MM.1S (cell line): ENCODE data around the gene SYTL2.

Experiments used
- DNase-seq: peaks from one replicate; pipeline ENCODE4 v3.0.0-alpha.2; 2015
- H2AFZ ChIP-seq: fragments of 300-600 bp; sonication (generic); 2 replicates; pipeline ENCODE4 v1.6.0; 2016; ENCODE audit warnings: antibody characterized with exemption, low read length
- H3F3A ChIP-seq: fragments of 300-600 bp; sonication (generic); 2 replicates; pipeline ENCODE4 v1.6.1; 2016; ENCODE audit warnings: mild to moderate bottlenecking, antibody characterized with exemption, low read length, moderate library complexity, mixed read lengths; ENCODE audit not compliant: insufficient read depth
- H3K27ac ChIP-seq: fragments of 300-600 bp; sonication (generic); 2 replicates; pipeline ENCODE4 v1.5.1; 2016; ENCODE audit warnings: mild to moderate bottlenecking, low read length
- H3K27me3 ChIP-seq: fragments of 300-600 bp; sonication (generic); replicated peaks from 2 replicates; pipeline ENCODE4 v1.6.0; 2016; ENCODE audit warnings: low read length; ENCODE audit not compliant: insufficient read depth
- H3K36me3 ChIP-seq: fragments of 300-600 bp; sonication (generic); replicated peaks from 2 replicates; pipeline ENCODE4 v1.6.1; 2016; ENCODE audit warnings: mild to moderate bottlenecking, low read length, mixed read lengths; ENCODE audit not compliant: insufficient read depth
- H3K4me1 ChIP-seq: fragments of 300-600 bp; sonication (generic); 2 replicates; pipeline ENCODE4 v1.6.1; 2016; ENCODE audit warnings: low read length, mixed read lengths
- H3K4me2 ChIP-seq: fragments of 300-600 bp; sonication (generic); 2 replicates; pipeline ENCODE4 v1.6.0; 2016; ENCODE audit warnings: low read depth, low read length
- H3K4me3 ChIP-seq: fragments of 300-600 bp; sonication (generic); 2 replicates; pipeline ENCODE4 v1.5.1; 2016; ENCODE audit warnings: low read length, mixed read lengths
- H3K79me2 ChIP-seq: fragments of 300-600 bp; sonication (generic); 2 replicates; pipeline ENCODE4 v1.6.1; 2016; ENCODE audit warnings: mixed run types, low read length, mixed read lengths
- H3K9ac ChIP-seq: fragments of 300-600 bp; sonication (generic); 2 replicates; pipeline ENCODE4 v1.6.1; 2016; ENCODE audit warnings: low read length, mixed read lengths
- H3K9me2 ChIP-seq: fragments of 300-600 bp; sonication (generic); replicated peaks from 2 replicates; pipeline ENCODE4 v1.6.1; 2016; ENCODE audit warnings: mild to moderate bottlenecking, low read length, mixed read lengths; ENCODE audit not compliant: insufficient read depth
- H3K9me3 ChIP-seq: fragments of 300-600 bp; sonication (generic); replicated peaks from 2 replicates; pipeline ENCODE4 v1.6.1; 2016; ENCODE audit warnings: mild to moderate bottlenecking, low read length, mixed read lengths; ENCODE audit not compliant: insufficient read depth
- H4K20me1 ChIP-seq: fragments of 300-600 bp; sonication (generic); 2 replicates; pipeline ENCODE4 v1.6.1; 2016; ENCODE audit warnings: mild to moderate bottlenecking, low read length, moderate library complexity, mixed read lengths; ENCODE audit not compliant: insufficient read depth
- CTCF ChIP-seq: fragments of 300-600 bp; sonication (generic); IDR thresholded peaks from 2 replicates; pipeline ENCODE4 v1.5.1; 2016; ENCODE audit warnings: antibody characterized with exemption, low read length, mixed read lengths
- EZH2 ChIP-seq: fragments of 300-600 bp; sonication (generic); optimal IDR thresholded peaks from 2 replicates; pipeline ENCODE3; 2017; ENCODE audit warnings: low read depth, mild to moderate bottlenecking, antibody characterized with exemption, low read length, mixed read lengths
- EZH2phosphoT487 ChIP-seq: fragments of 300-600 bp; sonication (generic); IDR thresholded peaks from 2 replicates; pipeline ENCODE4 v1.6.1; 2018; ENCODE audit warnings: antibody characterized with exemption, low read length

The SYTL2 gene

GRCh38 chr11:85756401-85757200, 54.3 kb downstream of the SYTL2 start:
- H3K4me3 ChIP-seq, result no peak overlapping the region
- H3K4me2 ChIP-seq, result no peak overlapping the region
- H3K27ac ChIP-seq, result no peak overlapping the region
- no peak overlapping the region for H3K9ac ChIP-seq
- H3K4me1 ChIP-seq, result peaks cover 9% of the 10 kb centered on the region; the same call in 1 of the 2 replicates
- no peaks in the 10 kb centered on the region for H3K9me2 ChIP-seq
- no peaks in the 10 kb centered on the region for H3K9me3 ChIP-seq
- DNase-seq, result no peak
- H3K79me2 ChIP-seq, result no peaks in the 10 kb centered on the region
- H3K27me3 ChIP-seq, result no peaks in the 10 kb centered on the region
- TF ChIP-seq EZH2phosphoT487 (no peak), CTCF (no peak), EZH2 (no peak)
- H3F3A ChIP-seq, result 0 out of 2 replicates have a peak, but pooled peaks cover 4% of the 10 kb centered on the region
- no peaks in the 10 kb centered on the region for H3K36me3 ChIP-seq
- no peaks in the 10 kb centered on the region for H4K20me1 ChIP-seq
- no peak overlapping the region for H2AFZ ChIP-seq

GRCh38 chr11:85755701-85756100, 55.2 kb downstream of the SYTL2 start:
- Histone ChIP-seq H3K27me3 (no peaks in the 10 kb centered on the region), H3K4me2 (no peak overlapping the region), H3K4me3 (no peak overlapping the region), H3K9ac (no peak overlapping the region), H3K36me3 (no peaks in the 10 kb centered on the region), H3K9me2 (no peaks in the 10 kb centered on the region), H3F3A (0 out of 2 replicates have a peak, but pooled peaks cover 4% of the 10 kb centered on the region), H3K27ac (no peak overlapping the region), H2AFZ (no peak overlapping the region), H4K20me1 (no peaks in the 10 kb centered on the region), H3K9me3 (no peaks in the 10 kb centered on the region), H3K4me1 (peaks cover 9% of the 10 kb centered on the region; the same call in 1 of the 2 replicates), H3K79me2 (no peaks in the 10 kb centered on the region)
- no peak for DNase-seq
- TF ChIP-seq EZH2phosphoT487 (no peak), EZH2 (no peak), CTCF (no peak)

GRCh38 chr11:85755285-85755684, 55.7 kb downstream of the SYTL2 start:
- H3K27ac ChIP-seq, result no peak overlapping the region
- no peaks in the 10 kb centered on the region for H3K27me3 ChIP-seq
- H4K20me1 ChIP-seq, result no peaks in the 10 kb centered on the region
- 0 out of 2 replicates have a peak, but pooled peaks cover 4% of the 10 kb centered on the region for H3F3A ChIP-seq
- no peaks in the 10 kb centered on the region for H3K79me2 ChIP-seq
- no peaks in the 10 kb centered on the region for H3K9me2 ChIP-seq
- TF ChIP-seq EZH2 (no peak), EZH2phosphoT487 (no peak), CTCF (no peak)
- H3K4me1 ChIP-seq, result peaks cover 9% of the 10 kb centered on the region; the same call in 1 of the 2 replicates
- H3K9ac ChIP-seq, result no peak overlapping the region
- DNase-seq, result no peak
- H3K9me3 ChIP-seq, result no peaks in the 10 kb centered on the region
- H3K36me3 ChIP-seq, result no peaks in the 10 kb centered on the region
- H2AFZ ChIP-seq, result no peak overlapping the region
- H3K4me2 ChIP-seq, result no peak overlapping the region
- no peak overlapping the region for H3K4me3 ChIP-seq
